GM10266 (cell line): ENCODE data around the gene POLR3GL.
A peak's percentile ranks its signal among the peaks of the same experiment; 100 is the strongest.

Experiments used
- DNase-seq: peaks from one replicate; pipeline ENCODE4 v3.0.0; 2012; ENCODE audit errors: extremely low spot score
- TF ChIP-seq, protein P1 (sequence below): IDR thresholded peaks from 2 replicates; pipeline ENCODE4 v1.5.1; 2012; ENCODE audit warnings: mild to moderate bottlenecking, low read depth; ENCODE audit not compliant: control insufficient read depth, insufficient read depth; ENCODE audit errors: missing control alignments

POLR3GL gene

GRCh38 chr1:145953861-145954260 lies 10.6 kb upstream of the POLR3GL start:
- TF ChIP-seq, protein P1, sequence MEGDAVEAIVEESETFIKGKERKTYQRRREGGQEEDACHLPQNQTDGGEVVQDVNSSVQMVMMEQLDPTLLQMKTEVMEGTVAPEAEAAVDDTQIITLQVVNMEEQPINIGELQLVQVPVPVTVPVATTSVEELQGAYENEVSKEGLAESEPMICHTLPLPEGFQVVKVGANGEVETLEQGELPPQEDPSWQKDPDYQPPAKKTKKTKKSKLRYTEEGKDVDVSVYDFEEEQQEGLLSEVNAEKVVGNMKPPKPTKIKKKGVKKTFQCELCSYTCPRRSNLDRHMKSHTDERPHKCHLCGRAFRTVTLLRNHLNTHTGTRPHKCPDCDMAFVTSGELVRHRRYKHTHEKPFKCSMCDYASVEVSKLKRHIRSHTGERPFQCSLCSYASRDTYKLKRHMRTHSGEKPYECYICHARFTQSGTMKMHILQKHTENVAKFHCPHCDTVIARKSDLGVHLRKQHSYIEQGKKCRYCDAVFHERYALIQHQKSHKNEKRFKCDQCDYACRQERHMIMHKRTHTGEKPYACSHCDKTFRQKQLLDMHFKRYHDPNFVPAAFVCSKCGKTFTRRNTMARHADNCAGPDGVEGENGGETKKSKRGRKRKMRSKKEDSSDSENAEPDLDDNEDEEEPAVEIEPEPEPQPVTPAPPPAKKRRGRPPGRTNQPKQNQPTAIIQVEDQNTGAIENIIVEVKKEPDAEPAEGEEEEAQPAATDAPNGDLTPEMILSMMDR: no peak
- DNase-seq: no peak

- TF ChIP-seq, protein P1: no peak
- DNase-seq: no peak
Observed at GRCh38 chr1:145955436-145955835, 9.1 kb upstream of the POLR3GL start.

GRCh38 chr1:145956361-145956760 lies 8.1 kb upstream of the POLR3GL start:
- no peak for DNase-seq
- TF ChIP-seq, protein P1: no peak

GRCh38 chr1:145956781-145957442 lies 7.6 kb upstream of the POLR3GL start:
- TF ChIP-seq, protein P1: no peak
- peak; percentile 41 for DNase-seq

DNA sequence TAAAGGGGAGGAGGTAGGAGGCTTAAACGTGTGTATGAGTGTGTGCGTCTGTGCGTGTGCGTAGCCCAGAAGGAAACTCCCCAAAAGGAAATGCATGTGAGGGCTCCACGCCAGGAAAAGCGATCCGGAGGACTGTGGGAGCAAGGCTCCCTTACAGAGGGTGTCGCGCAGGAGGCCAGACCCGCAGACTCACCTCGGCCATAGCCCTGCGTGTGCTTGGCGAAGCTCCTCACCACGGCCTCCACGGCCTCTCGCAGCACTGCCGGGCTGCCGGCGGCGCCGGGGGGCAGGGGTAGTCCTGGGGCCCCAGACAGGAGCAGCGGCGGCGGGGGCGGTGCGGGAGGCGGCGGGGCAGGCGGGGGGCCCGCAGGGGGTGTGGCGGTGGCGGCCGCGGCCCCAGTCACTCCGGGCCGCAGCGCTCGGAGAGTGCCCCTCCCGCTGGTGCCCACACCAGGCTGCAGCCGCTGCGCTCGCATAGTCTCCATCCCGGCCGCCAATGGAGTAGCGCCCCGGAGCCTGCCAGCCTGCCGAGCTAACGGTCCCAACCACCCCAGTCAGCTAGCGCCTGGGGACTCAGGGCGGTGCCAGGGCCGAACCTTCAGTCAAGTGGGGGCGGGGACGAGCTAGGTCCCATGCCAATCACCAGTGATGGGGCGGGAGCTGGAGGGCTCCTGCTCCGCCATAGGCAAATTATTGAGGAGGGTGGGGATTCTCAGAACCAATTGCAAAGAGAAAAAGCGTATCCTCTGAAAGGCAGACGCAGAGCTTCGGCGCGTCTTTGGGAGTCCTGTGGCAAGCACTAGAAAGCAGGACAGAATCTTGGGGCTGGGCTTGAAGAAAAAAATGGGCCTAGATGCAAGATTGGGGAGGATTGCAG lies 6.8 kb upstream of the POLR3GL start, which contains the start of gene LIX1L:
LIX1L (minus strand) TSS at position 575 of the 877 bp plus-strand sequence; CDS start at position 485, 90 bp downstream.
- TF ChIP-seq, protein P1: no peak
- DNase-seq: peak; percentile 97

GRCh38 chr1:145958734-145959133 lies 5.8 kb upstream of the POLR3GL start:
- TF ChIP-seq, protein P1: no peak

GRCh38 chr1:145959333-145959732 lies 5.2 kb upstream of the POLR3GL start:
- TF ChIP-seq, protein P1: no peak

More at GRCh38 chr1:145958734-145959133, 5.8 kb upstream of the POLR3GL start:
- no peak for DNase-seq

More at GRCh38 chr1:145959333-145959732, 5.2 kb upstream of the POLR3GL start:
- no peak for DNase-seq
